Sigmoid colon (tissue), 7 donors: Measurements from ENCODE around the gene COL1A1. TPM values are rescaled to one million over a fixed set of nuclear protein-coding genes. Genes with fewer than 3 reads are reported as not detected.

ENCODE experiments used
- DNase-seq: peaks from one replicate; pipeline ENCODE4 v3.0.0-alpha.2; 2019
- H3K27ac ChIP-seq, 4 donors: fragments of 200-600 bp; sonication (generic); one replicate each; pipeline ENCODE4 v1.5.1; 2016 to 2019; ENCODE audit warnings: mild to moderate bottlenecking in 1 of 4
- H3K27me3 ChIP-seq, 3 donors: fragments of 200-600 bp; sonication (generic); one replicate each; pipeline ENCODE4 v1.5.1; 2019; ENCODE audit warnings: mild to moderate bottlenecking in 1 of 3
- H3K36me3 ChIP-seq, 4 donors: fragments of 200-600 bp; sonication (generic); one replicate each; pipeline ENCODE4 v1.5.1; 2016 to 2019
- H3K4me1 ChIP-seq, 4 donors: fragments of 200-600 bp; sonication (generic); one replicate each; pipeline ENCODE4 v1.5.1; 2017 to 2019
- H3K4me3 ChIP-seq, 4 donors: fragments of 200-600 bp; sonication (generic); one replicate each; pipeline ENCODE4 v1.5.1; 2017 to 2019; ENCODE audit warnings: mild to moderate bottlenecking in 2 of 4, moderate library complexity in 1 of 4
- H3K9me3 ChIP-seq, 4 donors: fragments of 200-600 bp in 3 of 4; sonication (generic) in 3 of 4; one replicate each; pipeline versions ENCODE4 v1.5.1 to v1.6.1; 2013 to 2019
- CTCF ChIP-seq, 4 experiments: fragments of 450-650 bp in 3 of 4; fragments of 200-600 bp in 1 of 4; IDR thresholded peaks; one replicate each; pipeline ENCODE4 v1.5.1; 2016 to 2019; ENCODE audit warnings: antibody characterized with exemption in 4 of 4, mild to moderate bottlenecking in 3 of 4, moderate library complexity in 2 of 4
- EP300 ChIP-seq, 4 donors: sonication (generic); formaldehyde crosslinking; IDR thresholded peaks; one replicate each; pipeline ENCODE4 v1.6.1; 2017; ENCODE audit warnings: antibody characterized with exemption in 4 of 4
- POLR2A ChIP-seq, 2 donors: fragments of 450-650 bp; IDR thresholded peaks; one replicate each; pipeline ENCODE4 v1.6.1; 2016; ENCODE audit warnings: antibody characterized with exemption in 2 of 2, mild to moderate bottlenecking in 2 of 2, moderate library complexity in 2 of 2
- POLR2AphosphoS5 ChIP-seq, 4 donors: sonication (generic); formaldehyde crosslinking; IDR thresholded peaks; one replicate each; pipeline ENCODE4 v1.6.1; 2017; ENCODE audit warnings: antibody characterized with exemption in 4 of 4
- WGBS, 2 donors: extraction: QIAGEN DNeasy Blood & Tissue Kit; methylation state at CpG; one replicate each; pipeline ENCODE4 v1.1.7; 2013; 5-methylcytosine and 5-hydroxymethylcytosine counted together
- intact Hi-C: fragments of 100-400 bp; cut with DNase I; formaldehyde crosslinking; loops from one replicate; pipeline ENCODE4 v1.15.1; 2023
- polyA plus RNA-seq, 3 donors: library from polyadenylated mRNA; stranded (reverse); fragments of 200-250 nt; gene quantifications; one replicate each; pipeline ENCODE4 v1.2.3, GENCODE V29; 2013
- total RNA-seq, 4 donors: library from RNA; depleted of rRNA; stranded (reverse); fragments of >200 nt; gene quantifications; one replicate each; pipeline ENCODE4 v1.1.0, GENCODE V29; 2016
- donor health status: healthy with polysubstance abuse.
- donor health status: Bipolar disorder and iron deficiency.
- donor health status: healthy.

The COL1A1 gene
- total and polyA plus RNA-seq, 7 donors, result 7.8 to 459 (median 49.2) TPM

- TF ChIP-seq POLR2A (IDR thresholded peaks at IDR 0.05) (no peak), CTCF (IDR thresholded peaks at IDR 0.05) (no peak), EP300 (IDR thresholded peaks at IDR 0.05) (no peak), POLR2AphosphoS5 (IDR thresholded peaks at IDR 0.05) (no peak)
- 73 to 87% methylated on average over 3 of the region's 3 CpGs for WGBS, 2 donors
- Histone ChIP-seq H3K9me3 (no peaks in the 10 kb centered on the region), H3K27ac (peak overlapping the region; percentile 89 to 99 (median 96)), H3K27me3 (no peaks in the 10 kb centered on the region), H3K4me1 (peaks cover 0 to 98% (median 91%) of the 10 kb centered on the region in 4 donors), H3K36me3 (no peaks in the 10 kb centered on the region), H3K4me3 (no peak overlapping the region)
- peak; percentile 63 for DNase-seq
- intact Hi-C loops, result no loop called here
Observed at GRCh38 chr17:50208611-50209061, 7.2 kb upstream of the COL1A1 start.

GRCh38 chr17:50207792-50208567, 6.5 kb upstream of the COL1A1 start:
- TF ChIP-seq EP300 (IDR thresholded peaks at IDR 0.05) (no peak), POLR2AphosphoS5 (IDR thresholded peaks at IDR 0.05) (no peak), POLR2A (IDR thresholded peaks at IDR 0.05) (no peak), CTCF (IDR thresholded peaks at IDR 0.05) (no peak)
- Histone ChIP-seq H3K27me3 (no peaks in the 10 kb centered on the region), H3K4me3 (no peak overlapping the region), H3K36me3 (no peaks in the 10 kb centered on the region), H3K4me1 (peaks cover 0 to 98% (median 96%) of the 10 kb centered on the region in 4 donors), H3K9me3 (no peaks in the 10 kb centered on the region), H3K27ac (peak overlapping the region; percentile 89 to 99 (median 96))
- intact Hi-C loops, result no loop called here
- WGBS, 2 donors, result 84 to 88% methylated on average over 8 of the region's 8 CpGs
- DNase-seq, result peak; percentile 64

- Histone ChIP-seq H3K4me3 (peak overlapping the region in 2 of 4 donors; percentile 22 to 28), H3K27me3 (no peaks in the 10 kb centered on the region), H3K27ac (peak overlapping the region; percentile 67 to 99 (median 96)), H3K4me1 (peaks cover 0 to 98% (median 95%) of the 10 kb centered on the region in 4 donors), H3K36me3 (no peaks in the 10 kb centered on the region), H3K9me3 (no peaks in the 10 kb centered on the region)
- 57 to 58% methylated on average over 5 of the region's 5 CpGs for WGBS, 2 donors
- intact Hi-C loops, result no loop called here
- DNase-seq, result peak; percentile 58
- no peak for TF ChIP-seq POLR2A (IDR thresholded peaks at IDR 0.05)
- TF ChIP-seq POLR2AphosphoS5 (IDR thresholded peaks at IDR 0.05), result no peak
- TF ChIP-seq EP300 (IDR thresholded peaks at IDR 0.05), result no peak
- no peak for TF ChIP-seq CTCF (IDR thresholded peaks at IDR 0.05)
Observed at GRCh38 chr17:50207315-50207714, 5.9 kb upstream of the COL1A1 start.

GRCh38 chr17:50206604-50207293, 5.3 kb upstream of the COL1A1 start:
- peak overlapping the region in 2 of 4 donors; percentile 22 to 28 for H3K4me3 ChIP-seq
- H3K4me1 ChIP-seq, result peaks cover 0 to 98% (median 92%) of the 10 kb centered on the region in 4 donors
- peak overlapping the region; percentile 67 to 99 (median 96) for H3K27ac ChIP-seq
- no peaks in the 10 kb centered on the region for H3K9me3 ChIP-seq
- peak; percentile 87 for DNase-seq
- no peaks in the 10 kb centered on the region for H3K27me3 ChIP-seq
- no peak for TF ChIP-seq EP300 (IDR thresholded peaks at IDR 0.05)
- TF ChIP-seq POLR2AphosphoS5 (IDR thresholded peaks at IDR 0.05), result peak in 1 of 4 donors; percentile 23
- 16 to 18% methylated on average over 18 of the region's 18 CpGs for whole genome bisulfite sequencing, 2 donors
- no peaks in the 10 kb centered on the region for H3K36me3 ChIP-seq
- intact Hi-C loops, result no loop called here

GRCh38 chr17:50205963-50206505, 4.6 kb upstream of the COL1A1 start:
- intact Hi-C loops, result no loop called here
- no peaks in the 10 kb centered on the region for H3K36me3 ChIP-seq
- H3K27ac ChIP-seq, result peak overlapping the region; percentile 32 to 99 (median 96)
- 76 to 79% methylated on average over 7 of the region's 7 CpGs for WGBS, 2 donors
- no peaks in the 10 kb centered on the region for H3K27me3 ChIP-seq
- peak; percentile 60 for DNase-seq
- H3K9me3 ChIP-seq, result no peaks in the 10 kb centered on the region
- H3K4me3 ChIP-seq, result no peak overlapping the region
- no peak for TF ChIP-seq CTCF (IDR thresholded peaks at IDR 0.05)
- TF ChIP-seq EP300 (IDR thresholded peaks at IDR 0.05), result no peak
- no peak for TF ChIP-seq POLR2A (IDR thresholded peaks at IDR 0.05)
- no peak for TF ChIP-seq POLR2AphosphoS5 (IDR thresholded peaks at IDR 0.05)
- H3K4me1 ChIP-seq, result peaks cover 0 to 94% (median 88%) of the 10 kb centered on the region in 4 donors
